HepG2 (cell line): Measurements from ENCODE around the gene TXNDC9. TPM values are rescaled to one million over a fixed set of nuclear protein-coding genes. Genes with fewer than 3 reads are reported as not detected.

ENCODE experiments used
- ADNP ChIP-seq: sonication (generic); formaldehyde crosslinking; IDR thresholded peaks from 2 replicates; pipeline ENCODE4 v1.4.0; 2020; ENCODE audit warnings: missing genetic modification reagents
- IRF2 ChIP-seq: IDR thresholded peaks from 2 replicates; pipeline ENCODE4 v1.6.1; 2018; ENCODE audit warnings: missing genetic modification reagents, missing compliant biosample characterization
- RFXAP ChIP-seq: sonication (generic); formaldehyde crosslinking; IDR thresholded peaks from 2 replicates; pipeline ENCODE4 v1.4.0; 2020; ENCODE audit warnings: missing genetic modification reagents, borderline replicate concordance
- ZFP36 ChIP-seq: fragments of 150-350 bp; IDR thresholded peaks from 2 replicates; pipeline ENCODE4 v1.6.1; 2018; ENCODE audit warnings: borderline replicate concordance, low read length, low read depth; ENCODE audit not compliant: partially characterized antibody
- ZNF574 ChIP-seq: sonication (generic); formaldehyde crosslinking; IDR thresholded peaks from 2 replicates; pipeline ENCODE4 v1.4.0; 2020; ENCODE audit warnings: missing genetic modification reagents
- ZNF792 ChIP-seq: IDR thresholded peaks from 2 replicates; pipeline ENCODE4 v1.6.1; 2016
- polyA plus RNA-seq, 8 experiments: library from polyadenylated mRNA; depleted of rRNA in 3 of 8; stranded (reverse) in 7 of 8; unstranded in 1 of 8; fragments of >200 nt; fragmentation: Illumina TruSeq in 4 of 8; extraction: Trizol in 4 of 8; gene quantifications; 2 replicates each; pipeline versions ENCODE4 v1.2.1 to v1.2.3, GENCODE V29; 2011 to 2016; ENCODE audit warnings: low read depth in 4 of 8, missing spikeins in 1 of 8, mixed read lengths in 1 of 8; ENCODE audit not compliant: insufficient read depth in 1 of 8
- total RNA-seq, 5 experiments: library from RNA; depleted of rRNA; stranded (reverse); fragments of >200 nt; fragmentation: Illumina TruSeq; extraction: Trizol; gene quantifications; 2 replicates each; pipeline ENCODE4 v1.2.3, GENCODE V29; 2016; ENCODE audit warnings: low read depth in 1 of 5
- TF ChIP-seq, protein P1 (sequence below): sonication (generic); formaldehyde crosslinking; IDR thresholded peaks from 2 replicates; pipeline ENCODE4 v1.5.0; 2020; ENCODE audit warnings: mild to moderate bottlenecking, missing genetic modification reagents

TXNDC9 gene
- total and polyA plus RNA-seq, 2 of the 13 experiments (the other 11 are each of a cell fraction or from before 2014, with no cell fraction given), result 35.2 to 94.6 TPM

GRCh38 chr2:99340669-99341236 is 4.6 kb upstream of the TXNDC9 start (continued):
- TF ChIP-seq, protein P1, sequence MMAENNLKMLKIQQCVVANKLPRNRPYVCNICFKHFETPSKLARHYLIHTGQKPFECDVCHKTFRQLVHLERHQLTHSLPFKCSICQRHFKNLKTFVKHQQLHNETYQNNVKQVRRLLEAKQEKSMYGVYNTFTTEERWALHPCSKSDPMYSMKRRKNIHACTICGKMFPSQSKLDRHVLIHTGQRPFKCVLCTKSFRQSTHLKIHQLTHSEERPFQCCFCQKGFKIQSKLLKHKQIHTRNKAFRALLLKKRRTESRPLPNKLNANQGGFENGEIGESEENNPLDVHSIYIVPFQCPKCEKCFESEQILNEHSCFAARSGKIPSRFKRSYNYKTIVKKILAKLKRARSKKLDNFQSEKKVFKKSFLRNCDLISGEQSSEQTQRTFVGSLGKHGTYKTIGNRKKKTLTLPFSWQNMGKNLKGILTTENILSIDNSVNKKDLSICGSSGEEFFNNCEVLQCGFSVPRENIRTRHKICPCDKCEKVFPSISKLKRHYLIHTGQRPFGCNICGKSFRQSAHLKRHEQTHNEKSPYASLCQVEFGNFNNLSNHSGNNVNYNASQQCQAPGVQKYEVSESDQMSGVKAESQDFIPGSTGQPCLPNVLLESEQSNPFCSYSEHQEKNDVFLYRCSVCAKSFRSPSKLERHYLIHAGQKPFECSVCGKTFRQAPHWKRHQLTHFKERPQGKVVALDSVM (CRISPR knock-in tag), result peak; percentile 94
- TF ChIP-seq RFXAP (CRISPR knock-in tag), result 0 out of 2 replicates have a peak, but pooled peaks have one; percentile 39
- no peak for TF ChIP-seq ADNP (CRISPR knock-in tag)
- TF ChIP-seq ZNF574 (CRISPR knock-in tag), result 0 out of 2 replicates have a peak, but pooled peaks have one; percentile 18
- no peak for TF ChIP-seq IRF2 (CRISPR knock-in tag)
- TF ChIP-seq ZFP36, result no peak
- TF ChIP-seq ZNF792 (CRISPR knock-in tag), result no peak
